Panc1 (cell line): Measurements from ENCODE around the gene HNRNPLL. TPM values are rescaled to one million over a fixed set of nuclear protein-coding genes. Genes with fewer than 3 reads are reported as not detected.

Experiments
- ATAC-seq: fragments of 200-7000 bp; cut with Tn5 transposase; 2 replicates; pipeline ENCODE4 v1.9.1; 2020; ENCODE audit warnings: mild to moderate bottlenecking, moderate library complexity
- BruUV-seq: library from RNA; stranded (reverse); fragments of 400-500 nt; replicated peaks from 2 replicates; lab custom pipeline; 2021; lab: Mats Ljungman, UMichigan
- CTCF ChIA-PET: fragments of 300-600 bp; sonication (Branson Sonifier 250); formaldehyde crosslinking; loops from one replicate; lab custom pipeline; 2022; ENCODE audit warnings: antibody characterized with exemption; lab: Charles Lee
- POLR2A ChIA-PET: fragments of 300-600 bp; sonication (Branson Sonifier 250); formaldehyde crosslinking; loops from one replicate; lab custom pipeline; 2022; ENCODE audit warnings: antibody characterized with exemption; lab: Charles Lee
- DNase-seq: peaks from one replicate; pipeline ENCODE4 v3.0.0-alpha.2; 2010; ENCODE audit warnings: low read depth, low spot score
- H3K27ac ChIP-seq: 2 replicates; pipeline ENCODE4 v1.5.1; 2011; ENCODE audit warnings: mild to moderate bottlenecking, low read length, inconsistent platforms
- H3K27me3 ChIP-seq: fragments of 200-500 bp; sonication (Bioruptor generic); 2 replicates; pipeline ENCODE4 v1.6.0; 2014; ENCODE audit warnings: low read length, inconsistent platforms; ENCODE audit not compliant: control insufficient read depth, insufficient read depth
- H3K36me3 ChIP-seq: fragments of 200-500 bp; sonication (Bioruptor generic); 2 replicates; pipeline ENCODE4 v1.5.1; 2014; ENCODE audit warnings: inconsistent platforms, mild to moderate bottlenecking, low read length, moderate library complexity; ENCODE audit not compliant: control insufficient read depth, insufficient read depth
- H3K4me1 ChIP-seq: 2 replicates; pipeline ENCODE4 v1.5.1; 2011; ENCODE audit warnings: inconsistent platforms, mild to moderate bottlenecking, low read length, moderate library complexity; ENCODE audit not compliant: control insufficient read depth, insufficient read depth
- H3K4me3 ChIP-seq, 2 experiments: 2 replicates each; pipeline ENCODE4 v1.5.1; 2011 to 2012; ENCODE audit warnings: low read depth in 2 of 2, low read length in 2 of 2, mild to moderate bottlenecking in 2 of 2, inconsistent platforms in 1 of 2, moderate library complexity in 1 of 2
- H3K9me3 ChIP-seq: fragments of 200-500 bp; sonication (Bioruptor generic); 2 replicates; pipeline ENCODE4 v1.5.1; 2014; ENCODE audit warnings: low read depth, mild to moderate bottlenecking, inconsistent platforms, low read length, moderate library complexity; ENCODE audit not compliant: control insufficient read depth, insufficient read depth
- POLR2AphosphoS5 ChIP-seq: IDR thresholded peaks from 2 replicates; pipeline ENCODE4 v1.6.1; 2012; ENCODE audit warnings: mild to moderate bottlenecking, low read depth, low read length, moderate library complexity
- SIN3A ChIP-seq: IDR thresholded peaks from 2 replicates; pipeline ENCODE4 v1.6.1; 2012; ENCODE audit warnings: low read depth, mild to moderate bottlenecking, low read length, moderate library complexity, borderline replicate concordance; ENCODE audit not compliant: insufficient read depth
- TCF7L2 ChIP-seq: IDR thresholded peaks from 2 replicates; pipeline ENCODE4 v1.6.1; 2011; ENCODE audit warnings: mild to moderate bottlenecking, low read depth, low read length, inconsistent platforms
- in situ Hi-C: cut with HindIII; loops from 2 replicates; pipeline ENCODE4 v1.10.0; 2016; ENCODE audit warnings: low sequenced_read_pairs, low pct_unique_long_range_greater_than_20kb
- intact Hi-C: fragments of 100-400 bp; cut with micrococcal nuclease; formaldehyde crosslinking; loops from one replicate; pipeline ENCODE4 v1.10.0; 2022; ENCODE audit not compliant: unreplicated experiment
- total RNA-seq: library from RNA; stranded (reverse); gene quantifications from one replicate; pipeline ENCODE4 v1.2.1, GENCODE V29; 2021; ENCODE audit not compliant: unreplicated experiment
- TF ChIP-seq, protein P1 (sequence below): fragments of 450-650 bp; IDR thresholded peaks from 2 replicates; pipeline ENCODE4 v1.5.1; 2017; ENCODE audit warnings: mild to moderate bottlenecking
- TF ChIP-seq, protein P2 (sequence below), 2 experiments: IDR thresholded peaks; 2 replicates each; pipeline ENCODE4 v1.6.1; 2011 to 2012; ENCODE audit warnings: low read depth in 2 of 2, control low read depth in 1 of 2, low read length in 1 of 2, mild to moderate bottlenecking in 1 of 2, moderate library complexity in 1 of 2; ENCODE audit not compliant: insufficient read depth in 1 of 2

Gene HNRNPLL
- total RNA-seq, 1 experiment from 2014 or later: 69.8 TPM

DNA sequence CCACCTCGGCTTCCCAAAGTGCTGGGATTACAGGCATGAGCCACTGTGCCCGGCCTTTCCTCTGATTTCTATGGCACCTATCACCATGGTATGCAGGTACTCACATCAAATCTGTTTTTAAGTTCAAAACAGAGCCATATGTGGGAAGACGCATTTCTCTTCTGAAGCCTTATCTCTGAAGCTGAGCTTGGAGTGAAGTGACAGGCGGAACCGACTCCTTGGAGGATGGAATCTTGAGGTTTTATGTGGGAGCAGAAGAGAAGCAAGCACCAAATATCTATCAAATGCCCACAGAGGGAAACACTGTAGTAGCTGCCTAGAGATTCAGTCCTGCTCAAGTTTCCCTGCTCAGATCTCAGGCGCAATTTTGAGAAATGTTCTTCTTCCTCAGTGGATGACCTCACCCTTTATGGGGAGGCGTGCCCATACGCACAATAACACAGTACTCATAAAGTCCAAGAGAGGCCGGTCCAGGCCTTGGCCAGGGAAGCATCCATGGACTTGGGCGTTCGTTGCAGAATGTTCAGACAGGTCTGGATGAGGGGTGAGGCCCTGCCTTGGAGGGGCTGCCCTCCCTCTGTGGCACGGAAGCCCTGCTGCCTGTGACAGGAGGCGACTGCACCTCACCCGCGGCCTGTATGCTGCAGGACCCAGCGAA is 67.9 kb downstream of the HNRNPLL start:
- ATAC-seq (no peak), DNase-seq (no peak)
- Histone ChIP-seq H3K36me3 (no peaks in the 10 kb centered on the region), H3K27ac (no peak overlapping the region), H3K4me3 (no peak overlapping the region), H3K4me1 (no peaks in the 10 kb centered on the region; the same call in 1 of the 2 replicates), H3K27me3 (no peaks in the 10 kb centered on the region), H3K9me3 (no peaks in the 10 kb centered on the region)
- CTCF ChIA-PET: interaction anchor here (0.6 kb wide), 1 partner anchor 218 kb away, joined by 7 read pairs; no protein-coding TSS in a partner anchor
- POLR2A ChIA-PET: interaction anchor here (0.5 to 0.6 kb wide), 2 partner anchors 10 to 234 kb away, joined by 8 to 16 read pairs; no protein-coding TSS in a partner anchor
- BruUV-seq: no TSS peak
- in situ Hi-C loops: no loop called here
- TF ChIP-seq SIN3A (no peak), POLR2AphosphoS5 (no peak), TCF7L2 (no peak)
- TF ChIP-seq, protein P1, sequence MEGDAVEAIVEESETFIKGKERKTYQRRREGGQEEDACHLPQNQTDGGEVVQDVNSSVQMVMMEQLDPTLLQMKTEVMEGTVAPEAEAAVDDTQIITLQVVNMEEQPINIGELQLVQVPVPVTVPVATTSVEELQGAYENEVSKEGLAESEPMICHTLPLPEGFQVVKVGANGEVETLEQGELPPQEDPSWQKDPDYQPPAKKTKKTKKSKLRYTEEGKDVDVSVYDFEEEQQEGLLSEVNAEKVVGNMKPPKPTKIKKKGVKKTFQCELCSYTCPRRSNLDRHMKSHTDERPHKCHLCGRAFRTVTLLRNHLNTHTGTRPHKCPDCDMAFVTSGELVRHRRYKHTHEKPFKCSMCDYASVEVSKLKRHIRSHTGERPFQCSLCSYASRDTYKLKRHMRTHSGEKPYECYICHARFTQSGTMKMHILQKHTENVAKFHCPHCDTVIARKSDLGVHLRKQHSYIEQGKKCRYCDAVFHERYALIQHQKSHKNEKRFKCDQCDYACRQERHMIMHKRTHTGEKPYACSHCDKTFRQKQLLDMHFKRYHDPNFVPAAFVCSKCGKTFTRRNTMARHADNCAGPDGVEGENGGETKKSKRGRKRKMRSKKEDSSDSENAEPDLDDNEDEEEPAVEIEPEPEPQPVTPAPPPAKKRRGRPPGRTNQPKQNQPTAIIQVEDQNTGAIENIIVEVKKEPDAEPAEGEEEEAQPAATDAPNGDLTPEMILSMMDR: no peak
- TF ChIP-seq, protein P2, sequence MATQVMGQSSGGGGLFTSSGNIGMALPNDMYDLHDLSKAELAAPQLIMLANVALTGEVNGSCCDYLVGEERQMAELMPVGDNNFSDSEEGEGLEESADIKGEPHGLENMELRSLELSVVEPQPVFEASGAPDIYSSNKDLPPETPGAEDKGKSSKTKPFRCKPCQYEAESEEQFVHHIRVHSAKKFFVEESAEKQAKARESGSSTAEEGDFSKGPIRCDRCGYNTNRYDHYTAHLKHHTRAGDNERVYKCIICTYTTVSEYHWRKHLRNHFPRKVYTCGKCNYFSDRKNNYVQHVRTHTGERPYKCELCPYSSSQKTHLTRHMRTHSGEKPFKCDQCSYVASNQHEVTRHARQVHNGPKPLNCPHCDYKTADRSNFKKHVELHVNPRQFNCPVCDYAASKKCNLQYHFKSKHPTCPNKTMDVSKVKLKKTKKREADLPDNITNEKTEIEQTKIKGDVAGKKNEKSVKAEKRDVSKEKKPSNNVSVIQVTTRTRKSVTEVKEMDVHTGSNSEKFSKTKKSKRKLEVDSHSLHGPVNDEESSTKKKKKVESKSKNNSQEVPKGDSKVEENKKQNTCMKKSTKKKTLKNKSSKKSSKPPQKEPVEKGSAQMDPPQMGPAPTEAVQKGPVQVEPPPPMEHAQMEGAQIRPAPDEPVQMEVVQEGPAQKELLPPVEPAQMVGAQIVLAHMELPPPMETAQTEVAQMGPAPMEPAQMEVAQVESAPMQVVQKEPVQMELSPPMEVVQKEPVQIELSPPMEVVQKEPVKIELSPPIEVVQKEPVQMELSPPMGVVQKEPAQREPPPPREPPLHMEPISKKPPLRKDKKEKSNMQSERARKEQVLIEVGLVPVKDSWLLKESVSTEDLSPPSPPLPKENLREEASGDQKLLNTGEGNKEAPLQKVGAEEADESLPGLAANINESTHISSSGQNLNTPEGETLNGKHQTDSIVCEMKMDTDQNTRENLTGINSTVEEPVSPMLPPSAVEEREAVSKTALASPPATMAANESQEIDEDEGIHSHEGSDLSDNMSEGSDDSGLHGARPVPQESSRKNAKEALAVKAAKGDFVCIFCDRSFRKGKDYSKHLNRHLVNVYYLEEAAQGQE (IDR thresholded peaks at IDR 0.05; ENCODE audit: insufficient read depth in 1 of 2, low read depth in 2 of 2, low read length in 1 of 2): no peak
- intact Hi-C loops: loop anchor here (5.0 kb wide), 2 partner anchors 192 to 207 kb away; no protein-coding TSS in a partner anchor

DNA sequence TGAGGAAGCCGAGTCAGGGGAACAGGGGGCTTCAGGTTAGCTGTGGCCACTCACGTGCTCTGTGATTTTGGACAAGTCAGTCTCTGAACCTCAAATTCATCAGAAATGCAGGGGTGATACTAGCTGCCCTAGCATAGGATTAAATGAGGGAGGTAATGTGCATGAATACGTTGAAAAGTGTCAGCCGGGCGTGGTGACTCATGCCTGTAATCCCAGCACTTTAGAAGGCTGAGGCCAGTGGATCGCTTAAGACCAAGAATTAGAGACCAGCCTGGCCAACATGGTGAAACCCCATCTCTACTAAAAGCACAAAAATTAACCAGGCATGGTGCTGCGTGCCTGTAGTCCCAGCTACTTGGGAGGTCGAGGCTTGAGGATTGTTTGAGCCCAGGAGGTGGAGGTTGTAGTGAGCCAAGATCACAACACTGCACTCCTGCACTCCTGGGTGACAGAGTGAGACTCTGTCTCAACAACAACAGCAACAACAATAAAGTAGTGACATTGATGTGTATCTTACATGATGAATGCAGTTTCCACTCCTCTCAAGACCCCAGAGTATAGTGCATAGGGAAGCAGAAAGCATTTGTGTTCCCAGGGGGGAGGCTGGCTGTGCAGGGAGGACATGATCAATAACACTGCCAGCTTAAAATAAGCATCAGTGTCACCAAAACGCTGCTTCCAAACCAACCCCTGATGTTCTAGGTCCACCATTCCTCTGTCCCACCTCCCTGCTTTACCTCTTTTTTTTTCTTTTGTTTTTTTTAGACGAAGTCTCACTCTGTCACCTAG is 68.8 kb downstream of the HNRNPLL start:
- no peaks in the 10 kb centered on the region for H3K27me3 ChIP-seq
- no peak for DNase-seq
- BruUV-seq: no TSS peak
- in situ Hi-C loops: no loop called here
- no peaks in the 10 kb centered on the region for H3K36me3 ChIP-seq
- H3K4me1 ChIP-seq: no peaks in the 10 kb centered on the region
- intact Hi-C loops: no loop called here
- ATAC-seq: no peak
- H3K4me3 ChIP-seq: no peak overlapping the region
- no peak for TF ChIP-seq TCF7L2
- no peak for TF ChIP-seq POLR2AphosphoS5
- no peaks in the 10 kb centered on the region for H3K9me3 ChIP-seq
- no peak overlapping the region for H3K27ac ChIP-seq
- POLR2A ChIA-PET: no interaction called here
- CTCF ChIA-PET: no interaction called here

DNA sequence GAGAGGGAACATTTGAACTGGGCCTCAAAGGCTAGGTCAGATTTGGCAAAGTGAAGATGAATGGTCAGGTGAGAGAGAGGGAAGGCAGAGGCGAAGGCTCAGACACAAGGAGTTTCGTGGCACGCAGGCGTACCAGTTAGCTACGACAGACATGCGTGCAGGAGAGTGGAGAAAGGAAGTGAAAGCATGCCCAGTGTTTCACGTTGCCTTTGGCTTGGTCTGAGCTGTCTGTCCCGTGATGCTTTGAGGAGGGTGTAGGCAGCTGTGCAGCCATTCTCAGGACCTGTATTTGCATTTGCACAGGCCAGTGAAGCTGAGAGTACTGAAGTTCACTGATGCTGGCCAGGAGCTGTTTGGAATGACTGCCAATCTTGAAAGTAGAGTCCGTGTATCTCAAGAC is 69.5 kb downstream of the HNRNPLL start:
- in situ Hi-C loops (no loop called here), intact Hi-C loops (no loop called here)
- Histone ChIP-seq H3K9me3 (no peaks in the 10 kb centered on the region), H3K4me3 (no peak overlapping the region), H3K27me3 (no peaks in the 10 kb centered on the region), H3K27ac (no peak overlapping the region), H3K36me3 (no peaks in the 10 kb centered on the region), H3K4me1 (no peaks in the 10 kb centered on the region)
- TF ChIP-seq SIN3A (no peak), TCF7L2 (no peak), POLR2AphosphoS5 (no peak)
- TF ChIP-seq, protein P1: no peak
- TF ChIP-seq, protein P2 (IDR thresholded peaks at IDR 0.05; ENCODE audit: insufficient read depth in 1 of 2, low read depth in 2 of 2, low read length in 1 of 2): no peak
- POLR2A ChIA-PET: no interaction called here
- no TSS peak for BruUV-seq
- DNase-seq (no peak), ATAC-seq (no peak)
- CTCF ChIA-PET: no interaction called here
